NB4 (cell line): ENCODE results near the gene INHBA.

ENCODE experiments used
- MYC ChIP-seq: IDR thresholded peaks from 2 replicates; pipeline ENCODE4 v1.6.1; 2011; ENCODE audit warnings: low read depth, low read length
- TF ChIP-seq, protein P1 (sequence below): IDR thresholded peaks from one replicate; pipeline ENCODE4 v1.5.1; 2012; ENCODE audit warnings: low read depth, low read length
- TF ChIP-seq, protein P2 (sequence below): IDR thresholded peaks from 2 replicates; pipeline ENCODE4 v1.6.1; 2011; ENCODE audit warnings: low read depth, low read length

DNA sequence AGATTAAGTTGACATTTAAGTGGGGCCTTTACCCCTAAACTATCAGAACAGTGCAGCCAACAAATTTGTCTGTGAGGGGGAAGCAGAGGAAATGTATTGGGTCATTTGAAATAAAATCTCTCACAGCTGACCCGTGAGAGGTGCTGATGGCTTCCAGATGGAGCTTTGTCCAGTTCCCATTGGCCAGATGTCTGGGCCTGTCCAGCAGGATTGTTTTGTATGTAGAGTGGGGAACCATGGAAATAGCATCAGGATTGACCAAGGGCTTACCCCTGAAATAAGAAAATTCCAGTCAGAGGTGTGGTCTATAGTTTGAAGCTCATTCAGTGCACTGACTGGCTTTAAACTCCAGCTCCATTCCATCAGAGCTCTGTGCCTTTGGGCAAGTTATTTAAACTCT is 50.6 kb downstream of the INHBA start:
- TF ChIP-seq, protein P1, sequence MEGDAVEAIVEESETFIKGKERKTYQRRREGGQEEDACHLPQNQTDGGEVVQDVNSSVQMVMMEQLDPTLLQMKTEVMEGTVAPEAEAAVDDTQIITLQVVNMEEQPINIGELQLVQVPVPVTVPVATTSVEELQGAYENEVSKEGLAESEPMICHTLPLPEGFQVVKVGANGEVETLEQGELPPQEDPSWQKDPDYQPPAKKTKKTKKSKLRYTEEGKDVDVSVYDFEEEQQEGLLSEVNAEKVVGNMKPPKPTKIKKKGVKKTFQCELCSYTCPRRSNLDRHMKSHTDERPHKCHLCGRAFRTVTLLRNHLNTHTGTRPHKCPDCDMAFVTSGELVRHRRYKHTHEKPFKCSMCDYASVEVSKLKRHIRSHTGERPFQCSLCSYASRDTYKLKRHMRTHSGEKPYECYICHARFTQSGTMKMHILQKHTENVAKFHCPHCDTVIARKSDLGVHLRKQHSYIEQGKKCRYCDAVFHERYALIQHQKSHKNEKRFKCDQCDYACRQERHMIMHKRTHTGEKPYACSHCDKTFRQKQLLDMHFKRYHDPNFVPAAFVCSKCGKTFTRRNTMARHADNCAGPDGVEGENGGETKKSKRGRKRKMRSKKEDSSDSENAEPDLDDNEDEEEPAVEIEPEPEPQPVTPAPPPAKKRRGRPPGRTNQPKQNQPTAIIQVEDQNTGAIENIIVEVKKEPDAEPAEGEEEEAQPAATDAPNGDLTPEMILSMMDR: no peak
- TF ChIP-seq, protein P2, sequence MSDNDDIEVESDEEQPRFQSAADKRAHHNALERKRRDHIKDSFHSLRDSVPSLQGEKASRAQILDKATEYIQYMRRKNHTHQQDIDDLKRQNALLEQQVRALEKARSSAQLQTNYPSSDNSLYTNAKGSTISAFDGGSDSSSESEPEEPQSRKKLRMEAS: no peak
- TF ChIP-seq MYC: no peak
